K562 (cell line): ENCODE results near the gene RMC1. TPM values are rescaled to one million over a fixed set of nuclear protein-coding genes. Genes with fewer than 3 reads are reported as not detected.

ENCODE experiments used
- ARHGAP35 ChIP-seq: fragments of 450-650 bp; IDR thresholded peaks from 2 replicates; pipeline ENCODE4 v1.6.1; 2018; ENCODE audit not compliant: partially characterized antibody
- ATF1 ChIP-seq, 2 experiments: fragments of 450-650 bp in 1 of 2; IDR thresholded peaks; 2 replicates each; pipeline ENCODE4 v1.6.1; 2016; ENCODE audit warnings: missing compliant biosample characterization in 1 of 2, missing genetic modification characterization in 1 of 2
- BDP1 ChIP-seq: IDR thresholded peaks from 3 replicates; pipeline ENCODE4 v1.6.1; 2011; ENCODE audit not compliant: insufficient read length, insufficient read depth
- FOS ChIP-seq: IDR thresholded peaks from 3 replicates; pipeline ENCODE4 v1.6.1; 2011; ENCODE audit not compliant: insufficient read length; ENCODE audit errors: extremely low read depth
- NONO ChIP-seq, 2 experiments: fragments of 200-400 bp in 1 of 2; fragments of 450-650 bp in 1 of 2; formaldehyde crosslinking in 1 of 2; IDR thresholded peaks; 2 replicates each; pipeline ENCODE4 v1.6.1; 2017; ENCODE audit warnings: low read depth in 2 of 2, mild to moderate bottlenecking in 2 of 2, moderate library complexity in 2 of 2, low read length in 1 of 2
- PRMT5 ChIP-seq: sonication (generic); formaldehyde crosslinking; IDR thresholded peaks from 2 replicates; pipeline ENCODE4 v1.5.0; 2020; ENCODE audit warnings: missing genetic modification reagents
- SMAD3 ChIP-seq: fragments of 450-650 bp; formaldehyde crosslinking; conservative IDR thresholded peaks from 2 replicates; pipeline ENCODE4 v1.4.0; 2020; ENCODE audit warnings: mild to moderate bottlenecking
- XRCC5 ChIP-seq: fragments of 200-400 bp; formaldehyde crosslinking; IDR thresholded peaks from 2 replicates; pipeline ENCODE4 v1.6.1; 2017; ENCODE audit warnings: low read depth, mild to moderate bottlenecking, low read length
- ZBTB49 ChIP-seq: sonication (generic); formaldehyde crosslinking; IDR thresholded peaks from 2 replicates; pipeline ENCODE4 v1.8.0; 2022; ENCODE audit warnings: missing genetic modification reagents, mild to moderate bottlenecking, borderline replicate concordance
- ZNF212 ChIP-seq: fragments of 450-650 bp; formaldehyde crosslinking; IDR thresholded peaks from 2 replicates; pipeline ENCODE4 v1.4.0; 2020; ENCODE audit warnings: mild to moderate bottlenecking
- ZNF3 ChIP-seq: fragments of 250-450 bp; sonication (Bioruptor Pico); IDR thresholded peaks from 2 replicates; pipeline ENCODE4 v1.5.0; 2021; ENCODE audit warnings: mild to moderate bottlenecking, moderate library complexity
- ZNF316 ChIP-seq: fragments of 450-650 bp; IDR thresholded peaks from 2 replicates; pipeline ENCODE4 v1.6.1; 2016
- ZNF318 ChIP-seq, 2 experiments: fragments of 450-650 bp; IDR thresholded peaks; 2 replicates each; pipeline ENCODE4 v1.6.1; 2016; ENCODE audit warnings: mild to moderate bottlenecking in 2 of 2, borderline replicate concordance in 1 of 2, low read depth in 1 of 2, moderate library complexity in 1 of 2
- polyA plus RNA-seq, 8 experiments: library from polyadenylated mRNA; depleted of rRNA in 4 of 8; stranded (reverse) in 5 of 8; unstranded in 3 of 8; fragments of >200 nt; fragmentation: Nextera tagmentation in 2 of 8; fragmentation: Illumina TruSeq in 1 of 8; extraction: Ambion mirVana in 2 of 8; extraction: Trizol in 1 of 8; gene quantifications; 2 replicates each; pipeline versions ENCODE4 v1.2.1 to v1.2.3, GENCODE V29; 2011 to 2014; ENCODE audit warnings: inconsistent platforms in 1 of 8, missing spikeins in 1 of 8
- total RNA-seq, 7 experiments: library from RNA; depleted of rRNA in 6 of 7; stranded (reverse); fragments of >200 nt in 6 of 7; fragmentation: Illumina TruSeq in 2 of 7; extraction: Trizol in 2 of 7; gene quantifications; 2 replicates each; pipeline versions ENCODE4 v1.2.1 to v1.2.3, GENCODE V29; 2011 to 2021; ENCODE audit warnings: low replicate concordance in 1 of 7
- TF ChIP-seq, protein P1 (sequence below): fragments of 450-650 bp; conservative IDR thresholded peaks from 2 replicates; pipeline ENCODE4 v1.6.1; 2016; ENCODE audit warnings: missing genetic modification characterization, low read depth, mild to moderate bottlenecking, missing compliant biosample characterization, moderate library complexity

RMC1 gene
- total and polyA plus RNA-seq, 9 of the 15 experiments (the other 6 are each of a cell fraction or from before 2014, with no cell fraction given), result 7.5 to 42.4 (median 35.5) TPM

DNA sequence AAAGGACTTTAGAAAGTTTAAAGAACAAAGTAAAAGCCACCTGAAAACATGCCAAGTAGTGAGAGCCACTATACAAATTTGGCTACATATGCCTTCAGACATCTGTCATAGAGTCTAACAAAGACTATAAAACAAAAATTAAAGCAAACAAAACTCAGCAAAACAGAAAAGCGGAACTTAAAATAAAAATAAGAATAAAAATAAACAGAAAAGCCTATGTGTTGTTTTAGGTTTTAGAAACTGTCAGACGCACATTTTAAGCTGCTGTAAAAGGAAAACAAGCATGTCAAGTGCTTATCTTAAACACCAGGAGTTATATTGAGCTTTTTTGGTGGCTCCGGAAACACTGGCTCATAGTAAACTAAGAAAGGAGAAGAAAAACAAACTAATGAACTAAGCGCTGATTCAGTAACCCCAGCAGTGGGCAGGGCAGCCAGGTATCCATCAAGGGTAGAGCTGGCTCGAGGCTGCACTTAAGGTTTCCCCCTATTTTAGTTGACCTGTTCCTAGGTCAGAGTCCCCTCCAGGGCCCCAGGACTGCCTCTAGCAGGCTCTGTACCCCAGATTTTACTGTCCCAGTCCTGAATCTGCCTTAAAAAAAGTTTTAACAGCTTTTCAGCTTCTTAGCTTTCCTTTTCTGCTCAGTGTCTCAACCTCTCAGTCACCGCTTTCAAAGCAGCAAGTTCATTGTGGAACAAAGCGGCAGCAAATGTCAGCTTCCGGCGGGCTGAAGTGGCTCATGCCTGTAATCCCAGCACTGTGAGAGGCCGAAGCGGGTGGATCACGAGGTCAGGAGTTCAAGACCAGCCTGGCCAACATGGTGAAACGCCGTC lies 15.4 kb upstream of the RMC1 start (continued):
- TF ChIP-seq ZBTB49 (CRISPR knock-in tag) (no peak), ZNF212 (CRISPR knock-in tag) (no peak), BDP1 (no peak), ZNF318 (IDR thresholded peaks at IDR 0.05; ENCODE audit: borderline replicate concordance in 1 of 2, low read depth in 1 of 2) (0 out of 4 replicates have a peak, but pooled peaks of 1 of the 2 experiments have one; percentile 80), PRMT5 (CRISPR knock-in tag) (no peak), XRCC5 (no peak), ZNF316 (peak; percentile 53; the same call in 1 of the 2 replicates), SMAD3 (no peak), ZNF3 (CRISPR knock-in tag) (no peak), ATF1 (CRISPR knock-in tag; IDR thresholded peaks at IDR 0.05) (no peak), ATF1 (tag; IDR thresholded peaks at IDR 0.05) (no peak), FOS (no peak), NONO (IDR thresholded peaks at IDR 0.05; ENCODE audit: low read depth in 2 of 2, low read length in 1 of 2) (no peak), ARHGAP35 (no peak)
- TF ChIP-seq, protein P1, sequence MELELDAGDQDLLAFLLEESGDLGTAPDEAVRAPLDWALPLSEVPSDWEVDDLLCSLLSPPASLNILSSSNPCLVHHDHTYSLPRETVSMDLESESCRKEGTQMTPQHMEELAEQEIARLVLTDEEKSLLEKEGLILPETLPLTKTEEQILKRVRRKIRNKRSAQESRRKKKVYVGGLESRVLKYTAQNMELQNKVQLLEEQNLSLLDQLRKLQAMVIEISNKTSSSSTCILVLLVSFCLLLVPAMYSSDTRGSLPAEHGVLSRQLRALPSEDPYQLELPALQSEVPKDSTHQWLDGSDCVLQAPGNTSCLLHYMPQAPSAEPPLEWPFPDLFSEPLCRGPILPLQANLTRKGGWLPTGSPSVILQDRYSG (tag), result no peak
